IMR-90 (cell line): ENCODE measurements around the gene OR51B2. TPM values are rescaled to one million over a fixed set of nuclear protein-coding genes. Genes with fewer than 3 reads are reported as not detected.
A peak's percentile ranks its signal among the peaks of the same experiment; 100 is the strongest.

Experiments used
- ATAC-seq: fragments of 200-7000 bp; cut with Tn5 transposase; 2 replicates; pipeline ENCODE4 v1.9.1; 2020; ENCODE audit warnings: low read depth, mild to moderate bottlenecking, moderate library complexity
- BruUV-seq: library from RNA; stranded (reverse); fragments of 400-500 nt; replicated peaks from 2 replicates; lab custom pipeline; 2021; lab: Mats Ljungman, UMichigan
- CTCF ChIA-PET: fragments of 300-600 bp; formaldehyde crosslinking; extraction: SDS; loops from one replicate; lab custom pipeline; 2021; ENCODE audit warnings: antibody characterized with exemption; lab: Yijun Ruan, JAX
- POLR2A ChIA-PET: fragments of 300-600 bp; sonication (Branson Sonifier 250); formaldehyde crosslinking; loops from one replicate; lab custom pipeline; 2022; ENCODE audit warnings: antibody characterized with exemption; ENCODE audit not compliant: unreplicated experiment; lab: Charles Lee
- DNase-seq: peaks from one replicate; pipeline ENCODE4 v3.0.0; 2013
- H2AFZ ChIP-seq: replicated peaks from 2 replicates; pipeline ENCODE3; 2013; ENCODE audit warnings: low read length, mild to moderate bottlenecking; ENCODE audit not compliant: poor library complexity
- H2AK5ac ChIP-seq: 2 replicates; pipeline ENCODE4 v1.6.1; 2013; ENCODE audit warnings: low read depth, low read length, inconsistent platforms
- H2AK9ac ChIP-seq: replicated peaks from 2 replicates; pipeline ENCODE3; 2013; ENCODE audit warnings: mild to moderate bottlenecking, low read depth, low read length, moderate library complexity; ENCODE audit not compliant: poor library complexity
- H2BK120ac ChIP-seq: 2 replicates; pipeline ENCODE4 v1.6.1; 2013; ENCODE audit warnings: low read depth, low read length, inconsistent platforms
- H2BK15ac ChIP-seq: 3 replicates; pipeline ENCODE4 v1.6.1; 2013; ENCODE audit warnings: low read depth, low read length, inconsistent platforms
- H2BK20ac ChIP-seq: 2 replicates; pipeline ENCODE4 v1.6.1; 2013; ENCODE audit warnings: low read depth, mild to moderate bottlenecking, inconsistent platforms, low read length, moderate library complexity
- H2BK5ac ChIP-seq: 2 replicates; pipeline ENCODE4 v1.6.1; 2013; ENCODE audit warnings: mild to moderate bottlenecking, low read depth, low read length, inconsistent platforms; ENCODE audit not compliant: poor library complexity, severe bottlenecking
- H3K14ac ChIP-seq: replicated peaks from 2 replicates; pipeline ENCODE4 v1.6.1; 2013; ENCODE audit warnings: low read depth, low read length, inconsistent platforms
- H3K18ac ChIP-seq: 2 replicates; pipeline ENCODE4 v1.6.1; 2013; ENCODE audit warnings: low read depth, low read length, control low read depth
- H3K23ac ChIP-seq: 2 replicates; pipeline ENCODE4 v1.6.1; 2013; ENCODE audit warnings: low read depth, low read length, inconsistent platforms
- H3K27ac ChIP-seq: 2 replicates; pipeline ENCODE4 v1.5.1; 2013; ENCODE audit warnings: mild to moderate bottlenecking, control low read depth, low read length; ENCODE audit not compliant: insufficient read depth
- H3K27me3 ChIP-seq: 2 replicates; pipeline ENCODE4 v1.6.1; 2013; ENCODE audit warnings: low read length; ENCODE audit not compliant: control insufficient read depth, insufficient read depth
- H3K36me3 ChIP-seq: 2 replicates; pipeline ENCODE4 v1.6.1; 2013; ENCODE audit warnings: low read length, mixed read lengths; ENCODE audit not compliant: control insufficient read depth, insufficient read depth
- H3K4ac ChIP-seq: 2 replicates; pipeline ENCODE4 v1.6.1; 2013; ENCODE audit warnings: low read depth, low read length, inconsistent platforms
- H3K4me1 ChIP-seq: 2 replicates; pipeline ENCODE4 v1.6.1; 2013; ENCODE audit warnings: low read length, mixed read lengths; ENCODE audit not compliant: control insufficient read depth, insufficient read depth
- H3K4me2 ChIP-seq: 2 replicates; pipeline ENCODE4 v1.6.1; 2013; ENCODE audit warnings: low read depth, mild to moderate bottlenecking, control low read depth, low read length, moderate library complexity
- H3K4me3 ChIP-seq: 2 replicates; pipeline ENCODE4 v1.5.1; 2013; ENCODE audit warnings: low read depth, mild to moderate bottlenecking, control low read depth, low read length, moderate library complexity; ENCODE audit not compliant: insufficient read depth
- H3K56ac ChIP-seq: 2 replicates; pipeline ENCODE4 v1.6.1; 2013; ENCODE audit warnings: low read length, inconsistent platforms; ENCODE audit not compliant: insufficient read depth; ENCODE audit errors: extremely low read depth
- H3K79me1 ChIP-seq, 2 experiments: 2 replicates each; pipeline ENCODE4 v1.6.1; 2013; ENCODE audit warnings: low read length in 2 of 2, inconsistent platforms in 1 of 2, low read depth in 1 of 2
- H3K9ac ChIP-seq: 2 replicates; pipeline ENCODE4 v1.6.1; 2013; ENCODE audit warnings: low read depth, low read length, control low read depth
- H3K9me1 ChIP-seq: 2 replicates; pipeline ENCODE4 v1.6.1; 2013; ENCODE audit warnings: low read length, inconsistent platforms; ENCODE audit not compliant: insufficient read depth
- H3K9me3 ChIP-seq: 2 replicates; pipeline ENCODE4 v1.6.1; 2013; ENCODE audit warnings: low read length; ENCODE audit not compliant: control insufficient read depth, insufficient read depth
- H4K20me1 ChIP-seq: 2 replicates; pipeline ENCODE4 v1.6.1; 2013; ENCODE audit warnings: low read length, inconsistent platforms; ENCODE audit not compliant: insufficient read depth
- H4K5ac ChIP-seq: 2 replicates; pipeline ENCODE4 v1.6.1; 2013; ENCODE audit warnings: mild to moderate bottlenecking, low read depth, low read length, control low read depth
- H4K8ac ChIP-seq, 2 experiments: 2 replicates each; pipeline ENCODE4 v1.6.1; 2013; ENCODE audit warnings: low read depth in 2 of 2, low read length in 2 of 2, control low read depth in 1 of 2, inconsistent platforms in 1 of 2
- H4K91ac ChIP-seq: 2 replicates; pipeline ENCODE4 v1.6.1; 2013; ENCODE audit warnings: low read depth, low read length, inconsistent platforms; ENCODE audit not compliant: insufficient read depth
- FOS ChIP-seq: fragments of 150-350 bp; IDR thresholded peaks from 2 replicates; pipeline ENCODE4 v1.6.1; 2016; ENCODE audit warnings: low read depth, low read length
- MAZ ChIP-seq: IDR thresholded peaks from 2 replicates; pipeline ENCODE4 v1.6.1; 2012; ENCODE audit warnings: low read depth, mild to moderate bottlenecking, low read length, improper control_type of control experiment, moderate library complexity, borderline replicate concordance
- dilution Hi-C: fragments of 300-500 bp; cut with HindIII; formaldehyde crosslinking; loops from one replicate; pipeline ENCODE4 v1.14.3; 2018; ENCODE audit warnings: low sequenced_read_pairs; ENCODE audit not compliant: unreplicated experiment
- in situ Hi-C: fragments of 300-500 bp; cut with MboI; formaldehyde crosslinking; loops from 3 replicates; pipeline ENCODE4 v1.14.3; 2019; ENCODE audit warnings: low sequenced_read_pairs, inconsistent platforms, mixed read lengths
- intact Hi-C: fragments of 100-400 bp; cut with micrococcal nuclease; formaldehyde crosslinking; loops from 2 replicates; pipeline ENCODE4 v1.10.0; 2022
- polyA plus RNA-seq, 3 experiments: library from polyadenylated mRNA; depleted of rRNA; stranded (reverse); fragments of >200 nt; gene quantifications; 2 replicates each; pipeline ENCODE4 v1.2.3, GENCODE V29; 2012; ENCODE audit warnings: low replicate concordance in 1 of 3
- total RNA-seq: library from RNA; depleted of rRNA; stranded (reverse); fragments of >200 nt; gene quantifications from 2 replicates; pipeline ENCODE4 v1.2.3, GENCODE V29; 2012

The OR51B2 gene
- total and polyA plus RNA-seq, 2 of the 4 experiments (the other 2 are of a cell fraction) = not detected

- Histone ChIP-seq H3K9me3 (no peaks in the 10 kb centered on the region), H3K56ac (peak overlapping the region; percentile 8), H2BK5ac (peak overlapping the region; percentile 95), H3K4me3 (no peak overlapping the region), H4K20me1 (no peaks in the 10 kb centered on the region), H2AFZ (no peak overlapping the region), H3K4me1 (peaks cover 14% of the 10 kb centered on the region), H2BK120ac (peak overlapping the region; percentile 97), H4K8ac (peak overlapping the region; percentile 72 to 98), H3K18ac (peak overlapping the region; percentile 99; the same call in 1 of the 2 replicates), H3K23ac (peak overlapping the region; percentile 70; the same call in 1 of the 2 replicates), H3K36me3 (no peaks in the 10 kb centered on the region), H3K27ac (no peak overlapping the region), H2AK9ac (no peak overlapping the region), H3K4ac (peak overlapping the region; percentile 91; the same call in 1 of the 2 replicates), H2AK5ac (peak overlapping the region; percentile 46), H2BK20ac (peak overlapping the region; percentile 95), H3K14ac (peak overlapping the region; percentile 88), H4K5ac (peak overlapping the region; percentile 95; the same call in 1 of the 2 replicates), H3K9me1 (peaks cover 2% of the 10 kb centered on the region; the same call in 1 of the 2 replicates), H3K27me3 (no peaks in the 10 kb centered on the region), H3K9ac (no peak overlapping the region), H3K79me1 (no peaks in the 10 kb centered on the region), H3K4me2 (no peak overlapping the region), H4K91ac (peak overlapping the region; percentile 97), H2BK15ac (peak overlapping the region; percentile 61; the same call in 1 of the 3 replicates)
- no TSS peak for BruUV-seq
- dilution Hi-C loops = no loop called here
- ChIA-PET POLR2A (no interaction called here), CTCF (interaction anchor here (0.7 to 1.1 kb wide), 2 partner anchors 13 to 37 kb away, joined by 3 read pairs; no protein-coding TSS in a partner anchor)
- TF ChIP-seq MAZ (no peak), FOS (0 out of 2 replicates have a peak, but pooled peaks have one; percentile 35)
- in situ Hi-C loops = no loop called here
- ATAC-seq (no peak), DNase-seq (peak; percentile 76)
- intact Hi-C loops = no loop called here
These were observed 12.2 kb upstream of the OR51B2 start for GRCh38 chr11:5336331-5336730.
